H9 (cell line): ENCODE results near the gene PRUNE2. TPM values are rescaled to one million over a fixed set of nuclear protein-coding genes. Genes with fewer than 3 reads are reported as not detected.

Experiments
- DNase-seq: peaks from one replicate; pipeline ENCODE4 v3.0.0-alpha.2; 2017
- H2AFZ ChIP-seq: one replicate; pipeline ENCODE4 v1.6.1; 2013; ENCODE audit warnings: mild to moderate bottlenecking, low read length, control low read depth, moderate library complexity
- H2AK5ac ChIP-seq: 2 replicates; pipeline ENCODE4 v1.6.1; 2013; ENCODE audit warnings: low read length, control low read depth, mixed read lengths; ENCODE audit not compliant: insufficient read length
- H2BK120ac ChIP-seq: one replicate; pipeline ENCODE4 v1.6.1; 2013; ENCODE audit warnings: low read depth, mild to moderate bottlenecking, low read length, control low read depth, inconsistent platforms; ENCODE audit not compliant: poor library complexity, severe bottlenecking
- H2BK12ac ChIP-seq: 2 replicates; pipeline ENCODE4 v1.6.1; 2013; ENCODE audit warnings: low read length, control low read depth, mixed read lengths, low read depth; ENCODE audit not compliant: insufficient read length
- H2BK15ac ChIP-seq: 2 replicates; pipeline ENCODE4 v1.6.1; 2013; ENCODE audit warnings: low read depth, low read length, control low read depth
- H2BK20ac ChIP-seq: one replicate; pipeline ENCODE4 v1.6.1; 2013; ENCODE audit warnings: low read depth, mild to moderate bottlenecking, low read length, control low read depth, inconsistent platforms; ENCODE audit not compliant: poor library complexity, severe bottlenecking
- H2BK5ac ChIP-seq: 2 replicates; pipeline ENCODE4 v1.6.1; 2013; ENCODE audit warnings: low read length, control low read depth, mixed read lengths; ENCODE audit not compliant: insufficient read length
- H3K14ac ChIP-seq: 2 replicates; pipeline ENCODE4 v1.6.1; 2013; ENCODE audit warnings: low read length, control low read depth; ENCODE audit not compliant: insufficient read depth
- H3K18ac ChIP-seq: 2 replicates; pipeline ENCODE4 v1.6.1; 2013; ENCODE audit warnings: low read depth, mild to moderate bottlenecking, mixed read lengths, low read length, control low read depth; ENCODE audit not compliant: insufficient read length
- H3K23ac ChIP-seq: 2 replicates; pipeline ENCODE4 v1.6.1; 2013; ENCODE audit warnings: low read length, control low read depth, mixed read lengths, low read depth; ENCODE audit not compliant: insufficient read length
- H3K23me2 ChIP-seq: 2 replicates; pipeline ENCODE4 v1.6.1; 2013; ENCODE audit warnings: low read depth, mild to moderate bottlenecking, mixed read lengths, low read length, control low read depth; ENCODE audit not compliant: insufficient read length, poor library complexity, severe bottlenecking
- H3K27ac ChIP-seq: 2 replicates; pipeline ENCODE4 v1.5.1; 2013; ENCODE audit warnings: low read length, control low read depth, mixed read lengths, low read depth; ENCODE audit not compliant: insufficient read length
- H3K27me3 ChIP-seq: 2 replicates; pipeline ENCODE4 v1.6.1; 2013; ENCODE audit warnings: low read length, control low read depth, inconsistent platforms; ENCODE audit not compliant: insufficient read depth
- H3K4ac ChIP-seq: 2 replicates; pipeline ENCODE4 v1.6.1; 2013; ENCODE audit warnings: low read depth, mild to moderate bottlenecking, control low read depth, inconsistent platforms, low read length, moderate library complexity
- H3K4me1 ChIP-seq: 2 replicates; pipeline ENCODE4 v1.6.1; 2013; ENCODE audit warnings: low read length, control low read depth, inconsistent platforms; ENCODE audit not compliant: insufficient read depth
- H3K4me2 ChIP-seq: 2 replicates; pipeline ENCODE4 v1.6.1; 2013; ENCODE audit warnings: low read length, control low read depth, mixed read lengths; ENCODE audit not compliant: insufficient read length, insufficient read depth
- H3K56ac ChIP-seq: 2 replicates; pipeline ENCODE4 v1.6.1; 2013; ENCODE audit warnings: low read depth, mild to moderate bottlenecking, mixed read lengths, low read length, control low read depth; ENCODE audit not compliant: insufficient read length
- H3K79me1 ChIP-seq: 2 replicates; pipeline ENCODE4 v1.6.1; 2013; ENCODE audit warnings: low read depth, mild to moderate bottlenecking, moderate library complexity, low read length, control low read depth, inconsistent platforms; ENCODE audit not compliant: insufficient read depth, poor library complexity, severe bottlenecking
- H3K79me2 ChIP-seq: 2 replicates; pipeline ENCODE4 v1.6.1; 2013; ENCODE audit warnings: low read length, control low read depth, inconsistent platforms; ENCODE audit not compliant: insufficient read depth
- H3K9ac ChIP-seq: 2 replicates; pipeline ENCODE4 v1.6.1; 2013; ENCODE audit warnings: low read length, control low read depth, mixed read lengths; ENCODE audit not compliant: insufficient read length; ENCODE audit errors: extremely low read depth
- H3K9me3 ChIP-seq: one replicate; pipeline ENCODE4 v1.6.1; 2013; ENCODE audit warnings: low read depth, low read length, inconsistent platforms; ENCODE audit not compliant: control insufficient read depth
- H3T11ph ChIP-seq: one replicate; pipeline ENCODE4 v1.6.1; 2013; ENCODE audit warnings: mild to moderate bottlenecking, low read length, control low read depth, inconsistent platforms
- H4K20me1 ChIP-seq: one replicate; pipeline ENCODE4 v1.6.1; 2013; ENCODE audit not compliant: control insufficient read depth, insufficient read length, insufficient read depth
- H4K5ac ChIP-seq: 2 replicates; pipeline ENCODE4 v1.6.1; 2013; ENCODE audit warnings: low read depth, mild to moderate bottlenecking, mixed read lengths, low read length, control low read depth; ENCODE audit not compliant: insufficient read length
- H4K8ac ChIP-seq: replicated peaks from 2 replicates; pipeline ENCODE4 v1.6.1; 2013; ENCODE audit warnings: low read length, control low read depth, mixed read lengths, low read depth; ENCODE audit not compliant: insufficient read length
- H4K91ac ChIP-seq: 2 replicates; pipeline ENCODE4 v1.6.1; 2013; ENCODE audit warnings: low read depth, mild to moderate bottlenecking, moderate library complexity, mixed read lengths, low read length, control low read depth; ENCODE audit not compliant: insufficient read length
- H3K27ac Mint-ChIP-seq, 3 experiments: 2 replicates in 2 of 3; 3 replicates in 1 of 3; pipeline ENCODE4 v1.8.0; 2020 to 2021; ENCODE audit warnings: mixed read lengths in 3 of 3, mild to moderate bottlenecking in 1 of 3, moderate library complexity in 1 of 3
- H3K27me3 Mint-ChIP-seq: 2 replicates; pipeline ENCODE4 v1.8.0; 2021; ENCODE audit warnings: low read depth, mild to moderate bottlenecking, moderate library complexity, mixed read lengths
- H3K36me3 Mint-ChIP-seq, 3 experiments: 2 replicates in 2 of 3; 3 replicates in 1 of 3; pipeline ENCODE4 v1.8.0; 2020 to 2021; ENCODE audit warnings: low read depth in 3 of 3, mixed read lengths in 3 of 3; ENCODE audit not compliant: insufficient read depth in 1 of 3
- H3K4me1 Mint-ChIP-seq, 2 experiments: 2 replicates each; pipeline ENCODE4 v1.8.0; 2020; ENCODE audit warnings: mixed read lengths in 2 of 2
- H3K4me3 Mint-ChIP-seq, 2 experiments: 2 replicates in 1 of 2; 3 replicates in 1 of 2; pipeline ENCODE4 v1.8.0; 2020 to 2021; ENCODE audit warnings: mild to moderate bottlenecking in 2 of 2, mixed read lengths in 2 of 2, moderate library complexity in 1 of 2
- H3K9me3 Mint-ChIP-seq, 2 experiments: 2 replicates in 1 of 2; 3 replicates in 1 of 2; pipeline ENCODE4 v1.8.0; 2020; ENCODE audit warnings: mild to moderate bottlenecking in 2 of 2, mixed read lengths in 2 of 2, moderate library complexity in 1 of 2
- WGBS: extraction: QIAGEN DNeasy Blood & Tissue Kit; methylation state at CpG from one replicate; pipeline ENCODE4 v1.1.7; 2013; ENCODE audit warnings: missing lambda C conversion rate, low lambda C conversion rate, mixed read lengths; ENCODE audit not compliant: insufficient read length; ENCODE audit errors: extremely low coverage; 5-methylcytosine and 5-hydroxymethylcytosine counted together
- total RNA-seq: library from RNA; stranded (reverse); gene quantifications from 2 replicates; pipeline ENCODE4 v1.2.1, GENCODE V29; 2021
- TF ChIP-seq, protein P1 (sequence below): fragments of 200-600 bp; sonication (generic); conservative IDR thresholded peaks from 3 replicates; pipeline ENCODE4 v1.8.0; 2021; ENCODE audit warnings: antibody characterized with exemption, mild to moderate bottlenecking

Gene PRUNE2
- total RNA-seq, 1 experiment from 2014 or later, result 12.1 TPM

DNA sequence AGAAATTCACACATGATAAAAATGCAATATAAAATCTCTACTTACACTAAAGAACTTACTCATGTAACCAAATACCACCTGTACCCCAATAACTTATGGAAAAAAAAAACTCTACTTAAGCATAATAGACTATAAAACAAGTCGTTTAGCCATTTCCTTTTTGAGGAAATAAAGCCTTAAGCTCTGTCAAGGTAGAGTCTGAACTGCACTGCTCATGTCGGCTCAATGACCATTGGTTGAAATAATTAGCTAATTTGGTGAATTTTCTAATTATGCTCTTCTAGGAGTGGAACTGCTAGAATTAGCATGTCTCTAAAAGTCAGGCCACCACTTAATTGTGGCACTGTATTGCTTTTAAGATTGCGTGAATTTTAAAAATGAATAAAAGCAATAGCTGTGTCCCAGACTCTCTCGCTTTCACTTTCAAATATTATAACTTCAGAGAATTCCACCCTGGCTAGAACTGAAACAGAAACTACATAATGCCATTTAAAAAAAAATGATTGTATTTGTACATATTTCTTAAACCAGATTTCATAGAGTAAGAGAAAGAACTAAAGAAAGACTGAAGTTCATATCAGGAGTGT lies 254.7 kb downstream of the PRUNE2 start:
- Histone ChIP-seq H3T11ph (no peak overlapping the region), H3K4me1 (peaks cover 8% of the 10 kb centered on the region; the same call in 1 of the 2 replicates), H2BK20ac (no peak overlapping the region), H3K79me1 (no peaks in the 10 kb centered on the region), H3K23me2 (no peaks in the 10 kb centered on the region), H4K91ac (no peak overlapping the region), H3K18ac (no peak overlapping the region), H3K27me3 (no peaks in the 10 kb centered on the region), H3K79me2 (no peaks in the 10 kb centered on the region), H3K9ac (no peak overlapping the region), H4K20me1 (no peaks in the 10 kb centered on the region), H2BK120ac (no peak overlapping the region), H2BK15ac (no peak overlapping the region), H3K27ac (no peak overlapping the region), H3K4me2 (no peak overlapping the region), H3K9me3 (no peaks in the 10 kb centered on the region), H3K4ac (no peak overlapping the region), H2BK12ac (no peak overlapping the region), H2BK5ac (no peak overlapping the region), H4K8ac (no peak overlapping the region), H3K14ac (no peak overlapping the region), H3K23ac (no peak overlapping the region), H3K56ac (no peak overlapping the region), H2AK5ac (no peak overlapping the region), H4K5ac (no peak overlapping the region), H2AFZ (no peak overlapping the region)
- TF ChIP-seq, protein P1, sequence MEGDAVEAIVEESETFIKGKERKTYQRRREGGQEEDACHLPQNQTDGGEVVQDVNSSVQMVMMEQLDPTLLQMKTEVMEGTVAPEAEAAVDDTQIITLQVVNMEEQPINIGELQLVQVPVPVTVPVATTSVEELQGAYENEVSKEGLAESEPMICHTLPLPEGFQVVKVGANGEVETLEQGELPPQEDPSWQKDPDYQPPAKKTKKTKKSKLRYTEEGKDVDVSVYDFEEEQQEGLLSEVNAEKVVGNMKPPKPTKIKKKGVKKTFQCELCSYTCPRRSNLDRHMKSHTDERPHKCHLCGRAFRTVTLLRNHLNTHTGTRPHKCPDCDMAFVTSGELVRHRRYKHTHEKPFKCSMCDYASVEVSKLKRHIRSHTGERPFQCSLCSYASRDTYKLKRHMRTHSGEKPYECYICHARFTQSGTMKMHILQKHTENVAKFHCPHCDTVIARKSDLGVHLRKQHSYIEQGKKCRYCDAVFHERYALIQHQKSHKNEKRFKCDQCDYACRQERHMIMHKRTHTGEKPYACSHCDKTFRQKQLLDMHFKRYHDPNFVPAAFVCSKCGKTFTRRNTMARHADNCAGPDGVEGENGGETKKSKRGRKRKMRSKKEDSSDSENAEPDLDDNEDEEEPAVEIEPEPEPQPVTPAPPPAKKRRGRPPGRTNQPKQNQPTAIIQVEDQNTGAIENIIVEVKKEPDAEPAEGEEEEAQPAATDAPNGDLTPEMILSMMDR, result no peak
- peaks cover 22 to 28% of the 10 kb centered on the region in 2 experiments for H3K4me1 Mint-ChIP-seq
- H3K9me3 Mint-ChIP-seq, result no peaks in the 10 kb centered on the region
- H3K27ac Mint-ChIP-seq, result peak overlapping the region in 2 of 3 experiments; percentile 19 to 72; a peak in 2 of 7 replicates
- no peak overlapping the region for H3K4me3 Mint-ChIP-seq
- H3K36me3 Mint-ChIP-seq, result peaks cover 0 to 1% (median 0%) of the 10 kb centered on the region in 3 experiments; a peak in 1 of 7 replicates
- no peak for DNase-seq
- WGBS, result no CpG with 5 or more reads among the region's 4 CpGs
- H3K27me3 Mint-ChIP-seq, result no peaks in the 10 kb centered on the region
